HG02798 (cell line): ENCODE data around the gene FAM135A.
"Not testable (repeated sequence)": the region's sequence is repeated elsewhere in the genome, so short reads cannot be mapped to it uniquely, and the experiment has no call there.

Experiments
- ATAC-seq: cut with Tn5 transposase; IDR thresholded peaks from one replicate; pipeline ENCODE4 v1.9.1; 2021; ENCODE audit warnings: mild to moderate bottlenecking; ENCODE audit not compliant: unreplicated experiment, poor library complexity

FAM135A gene

GRCh38 chr6:70453899-70454298 lies 40.6 kb downstream of the FAM135A start:
- ATAC-seq: not testable (repeated sequence)

GRCh38 chr6:70456735-70457134 lies 43.4 kb downstream of the FAM135A start:
- no peak for ATAC-seq

- ATAC-seq: no peak
Measured at GRCh38 chr6:70459235-70459634, 45.9 kb downstream of the FAM135A start.

GRCh38 chr6:70459699-70460098 lies 46.4 kb downstream of the FAM135A start:
- not testable (repeated sequence) for ATAC-seq

GRCh38 chr6:70470016-70470415 lies 56.7 kb downstream of the FAM135A start:
- no peak for ATAC-seq

GRCh38 chr6:70470510-70470909 lies 57.2 kb downstream of the FAM135A start:
- not testable (repeated sequence) for ATAC-seq

- no peak for ATAC-seq
Measured at GRCh38 chr6:70474751-70475150, 61.4 kb downstream of the FAM135A start.

GRCh38 chr6:70479236-70479635 lies 65.9 kb downstream of the FAM135A start:
- ATAC-seq: no peak

GRCh38 chr6:70486638-70487037 lies 73.3 kb downstream of the FAM135A start:
- not testable (repeated sequence) for ATAC-seq

- no peak for ATAC-seq
Measured at GRCh38 chr6:70489364-70489763, 76.1 kb downstream of the FAM135A start.

GRCh38 chr6:70494833-70495232 lies 81.5 kb downstream of the FAM135A start:
- ATAC-seq: no peak

GRCh38 chr6:70495790-70496189 lies 82.5 kb downstream of the FAM135A start:
- ATAC-seq: not testable (repeated sequence)

- ATAC-seq: no peak
Measured at GRCh38 chr6:70502484-70502883, 89.2 kb downstream of the FAM135A start.

GRCh38 chr6:70503813-70504465 lies 90.6 kb downstream of the FAM135A start:
- ATAC-seq: no peak

GRCh38 chr6:70506321-70506720 lies 93.0 kb downstream of the FAM135A start:
- no peak for ATAC-seq

GRCh38 chr6:70507161-70507560 lies 93.9 kb downstream of the FAM135A start:
- ATAC-seq: no peak

- no peak for ATAC-seq
Measured at GRCh38 chr6:70508953-70509352, 95.6 kb downstream of the FAM135A start.

- no peak for ATAC-seq
Measured at GRCh38 chr6:70510600-70510999, 97.3 kb downstream of the FAM135A start.

GRCh38 chr6:70518723-70519122 lies 105.4 kb downstream of the FAM135A start:
- no peak for ATAC-seq

GRCh38 chr6:70520575-70520974 lies 107.3 kb downstream of the FAM135A start:
- no peak for ATAC-seq

GRCh38 chr6:70524721-70525286 lies 111.5 kb downstream of the FAM135A start:
- no peak for ATAC-seq

GRCh38 chr6:70527071-70527737 lies 113.9 kb downstream of the FAM135A start:
- ATAC-seq: no peak
